Measurements from ENCODE around the gene TMEM178B. TPM values are rescaled to one million over a fixed set of nuclear protein-coding genes. Genes with fewer than 3 reads are reported as not detected.

TMEM178B gene
- total and polyA plus RNA-seq, 10 of the 15 experiments (the other 5 are each of a cell fraction or from before 2014, with no cell fraction given): 0.01 to 1.1 (median 0.04) TPM; not detected in 2

GRCh38 chr7:141427134-141427533, 353.3 kb downstream of the TMEM178B start:
- H3K4me3 ChIP-seq: no peak overlapping the region
- in situ Hi-C loops (cut with MboI) (no loop called here), intact Hi-C loops (cut with micrococcal nuclease; ENCODE audit: unreplicated experiment) (no loop called here)
- no peak overlapping the region for H3K4me2 ChIP-seq (ENCODE audit: control insufficient read depth, insufficient read depth)
- H3K79me2 ChIP-seq (ENCODE audit: control insufficient read depth, insufficient read depth, low read length): no peaks in the 10 kb centered on the region
- DNase-seq (ENCODE audit: low read depth, low spot score) (no peak), ATAC-seq (no peak), FAIRE-seq (no peak)
- no peaks in the 10 kb centered on the region for H3K36me3 ChIP-seq (ENCODE audit: control insufficient read depth in 2 of 2, insufficient read depth in 2 of 2, low read length in 1 of 2)
- SMC1A ChIA-PET (ENCODE audit: uncharacterized antibody, unreplicated experiment): no interaction called here
- H3K27ac ChIP-seq (ENCODE audit: control insufficient read depth, insufficient read depth): no peak overlapping the region
- BruUV-seq (replicated peaks): no TSS peak
- CTCF ChIA-PET: no interaction called here
- no peaks in the 10 kb centered on the region for H3K9me3 ChIP-seq (replicated peaks; ENCODE audit: control insufficient read depth, insufficient read depth, low read length)
- RAD21 ChIA-PET (ENCODE audit: unreplicated experiment): no interaction called here
- no peaks in the 10 kb centered on the region for H3K4me1 ChIP-seq (ENCODE audit: control insufficient read depth, insufficient read depth, low read length)
- POLR2A ChIA-PET: no interaction called here
- H2AFZ ChIP-seq (ENCODE audit: control insufficient read depth, low read depth, low read length): no peak overlapping the region
- H3K27me3 ChIP-seq (replicated peaks in 1 of 2; ENCODE audit: control insufficient read depth in 2 of 2, insufficient read depth in 2 of 2, low read length in 1 of 2): peaks cover 0 to 1% of the 10 kb centered on the region in 2 experiments; a peak in 1 of 4 replicates
- no peak overlapping the region for H3K9ac ChIP-seq (ENCODE audit: control insufficient read depth, insufficient read depth, low read length)
- H4K20me1 ChIP-seq (ENCODE audit: control insufficient read depth, insufficient read depth): no peaks in the 10 kb centered on the region
- TF ChIP-seq MXI1 (IDR thresholded peaks at IDR 0.05; ENCODE audit: low read depth, low read length) (no peak), EZH2 (IDR thresholded peaks at IDR 0.05; ENCODE audit: borderline replicate concordance, control insufficient read depth, low read depth, low read length) (no peak), E4F1 (IDR thresholded peaks at IDR 0.05; ENCODE audit: borderline replicate concordance, partially characterized antibody) (no peak), SP1 (IDR thresholded peaks at IDR 0.05; ENCODE audit: low read depth, low read length) (no peak), ZNF622 (IDR thresholded peaks at IDR 0.05) (no peak), NFIC (IDR thresholded peaks at IDR 0.05; ENCODE audit: low read depth, low read length) (no peak), SREBF2 (IDR thresholded peaks at IDR 0.05; ENCODE audit: low read length) (no peak), CBFB (IDR thresholded peaks at IDR 0.05; ENCODE audit: low read depth) (no peak), POU2F2 (IDR thresholded peaks at IDR 0.05; ENCODE audit: borderline replicate concordance, low read depth, low read length) (no peak), TCF7 (IDR thresholded peaks at IDR 0.05; ENCODE audit: borderline replicate concordance) (no peak), ASH2L (IDR thresholded peaks at IDR 0.05; ENCODE audit: borderline replicate concordance, low read depth) (no peak), RAD21 (IDR thresholded peaks at IDR 0.05; ENCODE audit: insufficient read depth, low read depth, low read length) (no peak), TARDBP (IDR thresholded peaks at IDR 0.05; ENCODE audit: borderline replicate concordance) (no peak), RFX5 (IDR thresholded peaks at IDR 0.05; ENCODE audit: low read depth, low read length) (no peak), PAX8 (IDR thresholded peaks at IDR 0.05) (no peak)

All from GM12878 (cell line).